Immature natural killer cell (primary cell): ENCODE results near the gene ASCL1. TPM values are rescaled to one million over a fixed set of nuclear protein-coding genes. Genes with fewer than 3 reads are reported as not detected.

Experiments
- DNase-seq, 3 donors: peaks; one replicate each; pipeline ENCODE4 v3.0.0; 2022; ENCODE audit warnings: mixed read lengths in 1 of 3
- H3K27ac Mint-ChIP-seq, 6 donors: one replicate each; pipeline ENCODE4 v1.8.0; 2020; ENCODE audit warnings: mixed read lengths in 6 of 6, mild to moderate bottlenecking in 5 of 6, inconsistent platforms in 4 of 6, moderate library complexity in 3 of 6
- H3K27me3 Mint-ChIP-seq, 3 donors: one replicate each; pipeline ENCODE4 v1.8.0; 2020 to 2021; ENCODE audit warnings: low read depth in 3 of 3, mild to moderate bottlenecking in 3 of 3, mixed read lengths in 3 of 3, moderate library complexity in 3 of 3, inconsistent platforms in 1 of 3
- H3K36me3 Mint-ChIP-seq, 3 donors: one replicate each; pipeline ENCODE4 v1.8.0; 2020; ENCODE audit warnings: mixed read lengths in 3 of 3, inconsistent platforms in 2 of 3, mild to moderate bottlenecking in 2 of 3
- H3K4me1 Mint-ChIP-seq, 2 donors: one replicate each; pipeline ENCODE4 v1.8.0; 2020; ENCODE audit warnings: inconsistent platforms in 2 of 2, mild to moderate bottlenecking in 2 of 2, mixed read lengths in 2 of 2, moderate library complexity in 1 of 2
- H3K4me3 Mint-ChIP-seq, 5 donors: one replicate each; pipeline ENCODE4 v1.8.0; 2020; ENCODE audit warnings: mild to moderate bottlenecking in 5 of 5, mixed read lengths in 5 of 5, inconsistent platforms in 3 of 5, moderate library complexity in 3 of 5
- H3K9me3 Mint-ChIP-seq, 6 donors: one replicate each; pipeline ENCODE4 v1.8.0; 2020; ENCODE audit warnings: mild to moderate bottlenecking in 6 of 6, mixed read lengths in 6 of 6, inconsistent platforms in 4 of 6, moderate library complexity in 3 of 6
- polyA plus RNA-seq, 3 donors: library from polyadenylated mRNA; unstranded; fragments of 300-500 nt; fragmentation: Illumina TruSeq; gene quantifications; one replicate each; pipeline ENCODE4 v1.2.3, GENCODE V29; 2021

ASCL1 gene
- polyA plus RNA-seq, 3 donors from 2014 or later: not detected

DNA sequence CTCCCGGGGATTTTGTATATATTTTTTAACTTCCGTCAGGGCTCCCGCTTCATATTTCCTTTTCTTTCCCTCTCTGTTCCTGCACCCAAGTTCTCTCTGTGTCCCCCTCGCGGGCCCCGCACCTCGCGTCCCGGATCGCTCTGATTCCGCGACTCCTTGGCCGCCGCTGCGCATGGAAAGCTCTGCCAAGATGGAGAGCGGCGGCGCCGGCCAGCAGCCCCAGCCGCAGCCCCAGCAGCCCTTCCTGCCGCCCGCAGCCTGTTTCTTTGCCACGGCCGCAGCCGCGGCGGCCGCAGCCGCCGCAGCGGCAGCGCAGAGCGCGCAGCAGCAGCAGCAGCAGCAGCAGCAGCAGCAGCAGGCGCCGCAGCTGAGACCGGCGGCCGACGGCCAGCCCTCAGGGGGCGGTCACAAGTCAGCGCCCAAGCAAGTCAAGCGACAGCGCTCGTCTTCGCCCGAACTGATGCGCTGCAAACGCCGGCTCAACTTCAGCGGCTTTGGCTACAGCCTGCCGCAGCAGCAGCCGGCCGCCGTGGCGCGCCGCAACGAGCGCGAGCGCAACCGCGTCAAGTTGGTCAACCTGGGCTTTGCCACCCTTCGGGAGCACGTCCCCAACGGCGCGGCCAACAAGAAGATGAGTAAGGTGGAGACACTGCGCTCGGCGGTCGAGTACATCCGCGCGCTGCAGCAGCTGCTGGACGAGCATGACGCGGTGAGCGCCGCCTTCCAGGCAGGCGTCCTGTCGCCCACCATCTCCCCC lies 777 bp downstream of the ASCL1 start:
- H3K36me3 Mint-ChIP-seq: peaks cover 0 to under 1% (median 0%) of the 10 kb centered on the region in 3 donors
- peak overlapping the region in 1 of 5 donors; percentile 30 for H3K4me3 Mint-ChIP-seq
- H3K4me1 Mint-ChIP-seq: no peaks in the 10 kb centered on the region
- peaks cover 29 to 40% (median 31%) of the 10 kb centered on the region in 3 donors for H3K27me3 Mint-ChIP-seq
- no peak overlapping the region for H3K27ac Mint-ChIP-seq
- DNase-seq: no peak
- peaks cover 0 to 18% (median 3%) of the 10 kb centered on the region in 6 donors for H3K9me3 Mint-ChIP-seq

DNA sequence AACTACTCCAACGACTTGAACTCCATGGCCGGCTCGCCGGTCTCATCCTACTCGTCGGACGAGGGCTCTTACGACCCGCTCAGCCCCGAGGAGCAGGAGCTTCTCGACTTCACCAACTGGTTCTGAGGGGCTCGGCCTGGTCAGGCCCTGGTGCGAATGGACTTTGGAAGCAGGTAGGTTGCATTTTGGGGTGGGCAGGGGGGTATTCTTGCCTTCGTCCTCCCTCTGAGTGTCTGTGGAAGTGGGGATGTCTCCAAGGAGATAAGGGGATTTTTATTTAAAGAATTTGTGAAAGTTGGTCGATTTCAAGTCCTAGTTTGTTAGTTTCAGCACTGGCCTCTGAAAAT lies 1.3 kb downstream of the ASCL1 start:
- peaks cover 0 to 23% (median 5%) of the 10 kb centered on the region in 6 donors for H3K9me3 Mint-ChIP-seq
- H3K27me3 Mint-ChIP-seq: peaks cover 29 to 41% (median 34%) of the 10 kb centered on the region in 3 donors
- no peak overlapping the region for H3K27ac Mint-ChIP-seq
- peak overlapping the region in 1 of 5 donors; percentile 25 for H3K4me3 Mint-ChIP-seq
- no peak for DNase-seq
- peaks cover 0 to 5% (median 0%) of the 10 kb centered on the region in 3 donors for H3K36me3 Mint-ChIP-seq
- H3K4me1 Mint-ChIP-seq: no peaks in the 10 kb centered on the region

DNA sequence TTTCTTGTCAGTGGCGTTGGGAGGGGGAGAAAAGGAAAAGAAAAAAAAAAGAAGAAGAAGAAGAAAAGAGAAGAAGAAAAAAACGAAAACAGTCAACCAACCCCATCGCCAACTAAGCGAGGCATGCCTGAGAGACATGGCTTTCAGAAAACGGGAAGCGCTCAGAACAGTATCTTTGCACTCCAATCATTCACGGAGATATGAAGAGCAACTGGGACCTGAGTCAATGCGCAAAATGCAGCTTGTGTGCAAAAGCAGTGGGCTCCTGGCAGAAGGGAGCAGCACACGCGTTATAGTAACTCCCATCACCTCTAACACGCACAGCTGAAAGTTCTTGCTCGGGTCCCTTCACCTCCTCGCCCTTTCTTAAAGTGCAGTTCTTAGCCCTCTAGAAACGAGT lies 1.9 kb downstream of the ASCL1 start:
- H3K27ac Mint-ChIP-seq: no peak overlapping the region
- no peak overlapping the region for H3K4me3 Mint-ChIP-seq
- H3K4me1 Mint-ChIP-seq: no peaks in the 10 kb centered on the region
- no peak for DNase-seq
- peaks cover 0 to 5% (median 0%) of the 10 kb centered on the region in 3 donors for H3K36me3 Mint-ChIP-seq
- peaks cover 28 to 43% (median 36%) of the 10 kb centered on the region in 3 donors for H3K27me3 Mint-ChIP-seq
- peaks cover 0 to 29% (median 8%) of the 10 kb centered on the region in 6 donors for H3K9me3 Mint-ChIP-seq

DNA sequence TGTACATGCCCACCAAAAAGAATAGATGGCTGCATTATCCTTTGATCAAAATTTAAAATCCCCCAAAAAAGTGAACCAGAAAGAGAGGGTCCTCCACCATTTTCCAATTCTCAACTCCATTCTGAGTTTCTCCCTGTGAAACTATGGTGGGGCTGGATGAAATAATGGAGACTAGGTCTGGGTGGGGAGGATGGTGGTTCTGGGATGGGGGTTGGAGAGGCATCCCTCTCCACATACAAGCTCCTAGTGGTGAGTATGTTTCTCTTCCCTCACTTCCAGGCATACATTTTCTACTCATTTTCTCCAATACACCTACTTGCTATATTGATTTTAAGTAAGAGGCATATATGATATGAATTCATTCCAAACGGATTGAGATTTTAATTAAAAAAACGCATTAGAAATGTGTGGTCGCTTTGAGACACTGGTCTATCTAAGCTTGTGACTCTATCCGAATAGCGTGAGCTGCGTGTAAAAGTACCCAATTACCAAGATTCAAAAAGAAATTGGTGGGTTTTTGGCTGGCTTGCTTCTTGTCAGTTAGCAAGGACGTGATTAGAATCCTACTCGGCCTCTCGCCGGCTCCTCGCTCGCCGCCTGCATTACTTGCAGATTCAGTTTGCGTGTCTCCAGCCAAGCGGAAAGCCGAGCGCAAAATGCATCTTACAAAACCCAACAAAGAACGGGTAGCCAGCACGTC lies 3.4 kb downstream of the ASCL1 start:
- H3K9me3 Mint-ChIP-seq: peaks cover 5 to 33% (median 9%) of the 10 kb centered on the region in 6 donors
- H3K4me3 Mint-ChIP-seq: no peak overlapping the region
- no peak overlapping the region for H3K27ac Mint-ChIP-seq
- peaks cover 20 to 50% (median 39%) of the 10 kb centered on the region in 3 donors for H3K27me3 Mint-ChIP-seq
- no peak for DNase-seq
- H3K4me1 Mint-ChIP-seq: no peaks in the 10 kb centered on the region
- H3K36me3 Mint-ChIP-seq: peaks cover 0 to 5% (median 3%) of the 10 kb centered on the region in 3 donors

DNA sequence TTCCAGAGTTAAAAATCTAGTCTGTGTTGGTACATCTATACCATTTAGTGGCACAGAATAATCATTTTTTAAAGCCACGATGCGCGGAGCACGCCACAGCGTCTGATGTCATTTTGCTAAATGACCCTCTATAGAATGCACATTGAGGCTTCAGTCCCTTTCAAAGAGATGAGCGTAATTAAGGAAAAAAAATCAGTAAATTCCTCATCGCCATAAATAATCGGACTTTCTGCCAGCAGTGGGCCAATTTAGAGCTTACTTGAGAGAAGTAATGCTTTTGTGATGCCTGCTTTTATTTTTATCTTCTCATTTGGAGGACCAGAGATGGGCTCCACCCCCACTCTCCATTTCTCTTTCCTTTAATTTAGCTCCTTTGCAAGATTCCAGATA lies 4.0 kb downstream of the ASCL1 start:
- DNase-seq: no peak
- Mint-ChIP-seq H3K36me3 (peaks cover 0 to 5% (median 4%) of the 10 kb centered on the region in 3 donors), H3K9me3 (peaks cover 6 to 35% (median 9%) of the 10 kb centered on the region in 6 donors), H3K27ac (no peak overlapping the region), H3K4me1 (no peaks in the 10 kb centered on the region), H3K27me3 (peaks cover 19 to 49% (median 40%) of the 10 kb centered on the region in 3 donors), H3K4me3 (no peak overlapping the region)

DNA sequence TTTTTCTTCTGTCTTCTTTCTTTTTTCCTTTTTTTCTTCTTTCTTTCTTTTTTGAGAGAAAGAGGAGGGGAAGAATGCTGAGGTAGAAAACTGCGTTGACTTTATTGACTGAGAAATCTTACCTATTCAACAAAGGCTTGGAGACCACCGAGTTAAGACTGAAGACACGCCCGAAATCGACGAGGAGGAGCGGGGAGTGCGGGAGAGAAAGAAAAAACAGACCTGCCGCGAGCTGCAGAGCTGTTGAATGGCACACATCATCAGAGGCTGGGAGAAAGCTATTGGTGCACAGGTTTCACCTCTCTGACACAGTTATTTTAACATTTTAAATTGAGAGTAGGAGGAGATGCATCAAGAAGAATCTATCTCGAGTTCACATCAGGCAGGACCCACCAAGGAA lies 5.1 kb downstream of the ASCL1 start:
- Mint-ChIP-seq H3K36me3 (peaks cover 0 to 5% (median 4%) of the 10 kb centered on the region in 3 donors), H3K9me3 (peaks cover 6 to 41% (median 8%) of the 10 kb centered on the region in 6 donors), H3K27ac (no peak overlapping the region), H3K4me1 (no peaks in the 10 kb centered on the region), H3K27me3 (peaks cover 17 to 46% (median 39%) of the 10 kb centered on the region in 3 donors), H3K4me3 (no peak overlapping the region)
- DNase-seq: no peak

DNA sequence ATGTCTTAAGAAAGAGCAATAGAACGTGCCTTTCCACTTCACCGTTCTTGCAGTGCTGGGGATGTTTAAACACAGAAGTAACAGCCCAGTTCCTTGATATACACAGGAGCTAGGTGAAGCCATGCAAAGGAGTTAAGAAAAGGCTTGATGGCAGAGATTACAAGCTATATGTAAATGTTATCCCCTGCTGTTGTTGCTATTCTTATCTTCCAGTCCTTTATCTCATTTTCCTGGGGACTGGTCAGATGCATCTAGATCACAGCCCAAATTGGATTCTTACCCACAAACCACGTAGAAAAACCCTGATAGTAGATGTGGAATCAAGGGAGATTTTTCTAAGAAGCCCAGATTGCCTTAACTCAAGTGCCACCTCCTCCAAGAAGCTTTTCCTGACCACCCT lies 5.5 kb downstream of the ASCL1 start:
- H3K4me1 Mint-ChIP-seq: no peaks in the 10 kb centered on the region

DNA sequence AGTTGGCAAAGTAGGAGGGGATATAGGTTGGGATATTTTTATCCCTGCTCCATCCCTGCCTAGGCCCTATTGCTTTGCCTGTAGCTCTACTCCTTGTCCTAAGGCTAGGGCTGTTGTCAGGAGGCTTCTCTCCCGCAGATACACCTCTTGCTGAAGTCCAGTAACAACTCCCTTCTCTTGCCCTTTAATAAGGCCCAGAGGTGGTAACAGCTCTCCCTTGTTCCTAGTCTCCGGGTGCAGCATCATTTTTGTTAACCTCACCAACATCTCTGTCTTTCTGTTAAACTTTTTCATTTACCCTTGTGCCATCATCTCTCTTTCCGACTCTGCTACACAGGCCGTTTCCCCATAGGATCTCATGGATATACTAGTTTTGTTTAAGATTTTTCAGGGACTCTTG lies 6.3 kb downstream of the ASCL1 start:
- Mint-ChIP-seq H3K27me3 (peaks cover 17 to 44% (median 34%) of the 10 kb centered on the region in 3 donors), H3K36me3 (peaks cover 0 to 5% (median 4%) of the 10 kb centered on the region in 3 donors), H3K4me1 (no peaks in the 10 kb centered on the region)

More for the DNA sequence above, 5.5 kb downstream of the ASCL1 start:
- Mint-ChIP-seq H3K36me3 (peaks cover 0 to 5% (median 4%) of the 10 kb centered on the region in 3 donors), H3K27me3 (peaks cover 17 to 45% (median 34%) of the 10 kb centered on the region in 3 donors), H3K9me3 (peaks cover 6 to 44% (median 9%) of the 10 kb centered on the region in 6 donors), H3K27ac (no peak overlapping the region), H3K4me3 (peak overlapping the region in 1 of 5 donors; percentile 19)
- DNase-seq: no peak

DNA sequence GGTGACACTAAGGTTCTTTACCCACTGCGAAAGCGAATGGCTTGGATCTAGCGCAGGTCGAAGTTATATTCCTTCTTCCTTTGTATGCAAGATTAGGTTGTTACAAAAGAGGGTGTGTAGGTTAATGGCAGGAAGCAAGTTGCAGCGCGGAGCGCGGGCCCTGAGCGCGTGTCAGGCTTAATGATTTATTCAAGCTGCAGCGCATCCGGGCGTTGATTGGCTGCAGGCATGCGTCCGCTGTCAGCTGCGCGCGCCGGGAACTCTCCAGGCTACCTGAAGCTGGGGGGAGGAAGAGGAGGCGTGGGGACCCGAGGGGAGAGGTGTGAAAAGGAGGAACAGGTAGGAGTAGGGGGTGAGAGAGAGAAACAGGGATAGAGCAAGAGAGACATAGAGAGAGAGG lies 7.4 kb downstream of the ASCL1 start:
- no peaks in the 10 kb centered on the region for H3K4me1 Mint-ChIP-seq

More for the DNA sequence above, 6.3 kb downstream of the ASCL1 start:
- Mint-ChIP-seq H3K27ac (no peak overlapping the region), H3K4me3 (no peak overlapping the region), H3K9me3 (peaks cover 6 to 44% (median 9%) of the 10 kb centered on the region in 6 donors)
- no peak for DNase-seq

DNA sequence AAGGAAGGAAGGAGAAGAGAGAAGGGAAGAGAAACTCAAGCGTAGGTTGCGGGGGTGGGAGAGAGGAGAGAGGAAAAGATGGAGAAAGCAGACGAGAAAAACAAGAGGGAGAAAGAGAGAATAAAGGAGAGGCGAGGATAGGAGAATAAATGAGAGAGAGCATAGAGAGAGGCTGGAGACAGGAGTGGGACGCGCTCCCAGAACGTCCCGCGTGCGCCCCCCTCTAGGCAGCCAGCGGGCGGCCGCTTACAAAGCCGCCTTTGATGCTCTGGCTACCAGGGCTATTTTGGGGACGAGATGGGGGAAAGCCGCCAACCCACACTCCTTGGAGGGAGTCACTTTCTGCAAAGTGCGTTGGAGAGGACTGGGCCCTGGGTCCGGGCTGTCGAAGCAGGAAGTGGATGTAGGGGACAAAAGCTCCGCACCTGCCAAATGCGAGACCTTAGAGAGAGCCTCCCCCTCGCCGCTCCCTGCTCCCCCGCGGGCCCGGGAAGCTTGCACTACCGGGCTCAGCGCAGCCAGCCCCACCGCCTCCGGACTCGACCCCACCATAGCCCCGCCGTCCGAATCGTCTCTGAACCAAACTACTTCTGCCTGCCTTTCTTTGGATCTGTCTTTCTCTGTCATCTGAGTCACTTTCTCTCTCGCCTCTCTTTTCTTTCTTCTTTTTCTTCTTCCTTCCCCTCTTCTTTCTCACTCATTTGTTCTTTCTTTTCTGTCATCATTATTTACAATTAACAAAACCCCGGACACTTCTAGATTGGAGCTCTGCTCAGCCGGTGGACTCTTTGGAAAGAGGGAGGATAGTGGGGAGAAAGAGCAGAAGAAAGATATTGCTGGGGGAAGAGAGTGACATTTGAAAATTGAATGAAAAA lies 8.0 kb downstream of the ASCL1 start:
- Mint-ChIP-seq H3K4me1 (no peaks in the 10 kb centered on the region), H3K27me3 (peaks cover 17 to 41% (median 29%) of the 10 kb centered on the region in 3 donors), H3K9me3 (peaks cover 6 to 43% (median 9%) of the 10 kb centered on the region in 6 donors), H3K36me3 (peaks cover 0 to 5% (median 4%) of the 10 kb centered on the region in 3 donors), H3K27ac (no peak overlapping the region), H3K4me3 (no peak overlapping the region)
- DNase-seq: no peak

More for the DNA sequence above, 7.4 kb downstream of the ASCL1 start:
- DNase-seq: no peak
- Mint-ChIP-seq H3K36me3 (peaks cover 0 to 5% (median 4%) of the 10 kb centered on the region in 3 donors), H3K4me3 (no peak overlapping the region), H3K27ac (no peak overlapping the region), H3K9me3 (peaks cover 6 to 44% (median 9%) of the 10 kb centered on the region in 6 donors), H3K27me3 (peaks cover 17 to 44% (median 29%) of the 10 kb centered on the region in 3 donors)

DNA sequence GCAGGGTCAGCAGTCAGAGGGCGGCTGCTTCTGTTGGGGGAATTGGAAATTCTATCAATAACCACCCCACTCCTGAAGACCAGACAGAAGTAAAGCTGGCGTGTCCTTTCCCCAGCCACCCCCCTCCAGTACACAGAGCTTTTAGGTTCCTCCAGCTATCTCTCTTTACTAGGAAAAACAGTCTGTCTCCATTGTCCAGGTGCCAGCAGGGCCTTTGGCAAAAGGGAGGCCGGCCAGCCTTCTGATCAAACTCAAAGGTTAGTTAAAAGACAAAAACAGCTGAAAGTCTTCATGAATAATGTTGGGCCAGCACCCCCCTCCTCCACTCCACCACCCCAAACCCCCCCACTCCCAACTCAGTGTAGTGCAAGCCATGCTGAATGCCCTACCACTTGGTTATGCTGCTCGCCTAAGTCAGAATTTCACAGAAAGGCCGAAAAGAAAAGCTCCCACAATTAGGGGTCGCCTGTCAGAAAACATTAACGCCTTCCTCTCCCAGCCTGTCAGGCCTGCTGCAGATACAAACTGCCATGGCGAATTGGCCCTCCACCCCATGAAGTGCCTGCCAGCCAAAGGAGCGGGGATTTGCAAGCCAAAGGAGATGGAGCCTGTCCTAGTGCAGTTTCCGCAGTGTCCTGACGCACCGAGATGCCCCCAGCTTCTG lies 8.9 kb downstream of the ASCL1 start:
- DNase-seq: no peak
- no peak overlapping the region for H3K27ac Mint-ChIP-seq
- peaks cover 17 to 35% (median 25%) of the 10 kb centered on the region in 3 donors for H3K27me3 Mint-ChIP-seq
- H3K9me3 Mint-ChIP-seq: peaks cover 6 to 38% (median 10%) of the 10 kb centered on the region in 6 donors
- no peak overlapping the region for H3K4me3 Mint-ChIP-seq
- no peaks in the 10 kb centered on the region for H3K4me1 Mint-ChIP-seq
- H3K36me3 Mint-ChIP-seq: peaks cover 0 to 5% (median 4%) of the 10 kb centered on the region in 3 donors

DNA sequence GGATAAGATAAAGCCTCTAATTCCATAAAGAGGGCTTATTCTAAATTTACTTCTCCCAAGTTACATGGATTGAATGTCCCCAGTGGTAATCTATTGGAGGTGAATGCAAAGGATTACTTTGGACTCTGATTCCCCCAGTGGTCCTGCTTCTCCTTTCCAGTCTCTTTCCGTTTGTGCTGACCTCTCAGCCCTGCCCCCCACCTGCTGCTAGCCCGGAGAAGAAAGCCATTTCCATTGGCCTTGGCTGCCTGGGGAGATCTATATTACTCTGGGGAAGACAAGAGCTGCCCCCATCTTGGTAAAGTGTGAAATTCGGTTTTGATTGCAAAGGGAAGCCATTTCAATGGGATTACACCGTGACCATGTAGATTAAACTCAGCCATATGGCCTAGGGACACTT lies 13.3 kb downstream of the ASCL1 start:
- DNase-seq: no peak
- Mint-ChIP-seq H3K4me3 (no peak overlapping the region), H3K27ac (no peak overlapping the region), H3K9me3 (peaks cover under 1 to 12% (median 2%) of the 10 kb centered on the region in 6 donors), H3K27me3 (peaks cover 3 to 7% (median 5%) of the 10 kb centered on the region in 3 donors), H3K36me3 (peaks cover 0 to 2% (median 0%) of the 10 kb centered on the region in 3 donors), H3K4me1 (no peaks in the 10 kb centered on the region)

DNA sequence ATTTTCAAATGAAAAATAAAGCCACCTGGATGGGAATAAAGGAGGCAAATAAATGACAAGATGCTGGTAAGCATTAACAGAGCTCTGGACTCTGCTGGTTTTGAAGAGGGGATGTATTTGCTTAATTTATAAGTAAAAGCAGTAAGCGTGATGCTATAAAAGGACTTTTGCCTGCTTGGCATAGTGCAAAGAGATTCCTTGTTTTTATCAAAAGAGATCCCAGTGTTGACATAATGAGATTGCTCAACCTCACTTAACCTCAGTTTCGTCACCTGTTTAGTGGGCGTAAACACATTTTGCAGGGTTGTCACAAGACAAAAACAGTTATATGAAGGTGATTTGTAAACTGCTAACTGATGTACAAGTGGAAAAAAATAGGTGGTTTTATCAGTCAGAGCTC lies 13.8 kb downstream of the ASCL1 start:
- Mint-ChIP-seq H3K4me1 (no peaks in the 10 kb centered on the region), H3K27me3 (peaks cover 2 to 5% (median 4%) of the 10 kb centered on the region in 3 donors), H3K9me3 (peaks cover 0 to 10% (median 2%) of the 10 kb centered on the region in 6 donors), H3K27ac (no peak overlapping the region), H3K36me3 (no peaks in the 10 kb centered on the region), H3K4me3 (no peak overlapping the region)
- no peak for DNase-seq
